Adrenal gland (tissue), 5 donors: ENCODE results near the gene GPRIN1.

Experiments
- CTCF ChIP-seq, 6 experiments: fragments of 450-650 bp in 4 of 6; fragments of 200-600 bp in 2 of 6; sonication (generic) in 1 of 6; IDR thresholded peaks; 1 replicate in 5 of 6; 2 replicates in 1 of 6; pipeline versions ENCODE4 v1.5.1 to v1.8.0; 2016 to 2021; ENCODE audit warnings: antibody characterized with exemption in 6 of 6, mild to moderate bottlenecking in 2 of 6, moderate library complexity in 1 of 6
- POLR2A ChIP-seq, 2 donors: fragments of 450-650 bp; IDR thresholded peaks; one replicate each; pipeline ENCODE4 v1.6.1; 2017; ENCODE audit warnings: antibody characterized with exemption in 2 of 2, mild to moderate bottlenecking in 2 of 2, moderate library complexity in 1 of 2
- donor health status: DM: no; HTN: no; CAD: no.

- TF ChIP-seq CTCF (IDR thresholded peaks at IDR 0.05): peak in 2 of 6 experiments; percentile 19 to 30
- no peak for TF ChIP-seq POLR2A (IDR thresholded peaks at IDR 0.05)
These were observed at the start of gene GPRIN1 for GRCh38 chr5:176609724-176610434.
